ENCODE measurements around the gene CNPY4.

DNA sequence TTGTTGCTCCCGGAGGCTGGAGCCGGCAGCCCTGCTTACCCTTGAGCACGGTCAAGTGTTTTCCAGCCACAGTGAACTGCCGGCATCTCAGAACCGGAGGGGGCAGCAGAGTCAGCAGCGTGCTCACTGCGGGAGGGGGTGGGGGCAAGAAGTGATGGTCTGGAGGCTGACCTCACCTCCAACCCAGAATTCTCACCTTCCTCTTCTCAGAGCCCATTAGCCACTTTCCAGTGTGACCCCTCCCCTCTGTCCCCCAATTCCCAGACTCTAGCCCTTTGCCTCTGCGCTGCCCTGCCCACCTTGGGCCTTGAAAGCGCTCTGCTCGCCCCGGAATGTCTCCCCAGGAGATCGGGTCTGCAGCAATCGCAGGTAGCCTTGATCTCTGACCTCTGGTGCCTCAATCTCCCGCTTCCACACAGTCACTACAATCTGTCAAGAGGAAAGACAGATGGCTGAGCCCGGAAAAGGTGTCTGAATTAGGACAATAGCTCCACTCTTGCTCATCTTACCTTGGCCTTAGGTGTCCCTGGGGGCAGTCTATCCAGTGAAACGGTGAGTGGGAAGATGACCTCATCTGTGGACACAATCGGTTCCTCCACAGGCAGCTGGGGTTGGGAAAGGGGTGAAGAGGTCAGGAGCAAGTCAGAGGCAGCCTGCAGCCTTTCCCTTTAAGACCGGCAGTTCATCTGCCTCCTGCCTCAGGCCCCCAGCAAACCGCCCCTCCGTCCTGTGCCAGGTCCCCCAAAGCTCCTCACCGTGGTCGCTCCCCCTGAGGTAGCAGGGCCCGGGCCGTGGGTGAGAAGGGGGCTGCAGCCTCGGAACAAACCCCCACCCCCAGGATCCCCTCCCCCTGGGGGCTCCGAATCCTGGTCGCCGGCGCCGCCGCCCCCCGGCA is 38.1 kb downstream of the CNPY4 start:
- TF ChIP-seq, protein P1, sequence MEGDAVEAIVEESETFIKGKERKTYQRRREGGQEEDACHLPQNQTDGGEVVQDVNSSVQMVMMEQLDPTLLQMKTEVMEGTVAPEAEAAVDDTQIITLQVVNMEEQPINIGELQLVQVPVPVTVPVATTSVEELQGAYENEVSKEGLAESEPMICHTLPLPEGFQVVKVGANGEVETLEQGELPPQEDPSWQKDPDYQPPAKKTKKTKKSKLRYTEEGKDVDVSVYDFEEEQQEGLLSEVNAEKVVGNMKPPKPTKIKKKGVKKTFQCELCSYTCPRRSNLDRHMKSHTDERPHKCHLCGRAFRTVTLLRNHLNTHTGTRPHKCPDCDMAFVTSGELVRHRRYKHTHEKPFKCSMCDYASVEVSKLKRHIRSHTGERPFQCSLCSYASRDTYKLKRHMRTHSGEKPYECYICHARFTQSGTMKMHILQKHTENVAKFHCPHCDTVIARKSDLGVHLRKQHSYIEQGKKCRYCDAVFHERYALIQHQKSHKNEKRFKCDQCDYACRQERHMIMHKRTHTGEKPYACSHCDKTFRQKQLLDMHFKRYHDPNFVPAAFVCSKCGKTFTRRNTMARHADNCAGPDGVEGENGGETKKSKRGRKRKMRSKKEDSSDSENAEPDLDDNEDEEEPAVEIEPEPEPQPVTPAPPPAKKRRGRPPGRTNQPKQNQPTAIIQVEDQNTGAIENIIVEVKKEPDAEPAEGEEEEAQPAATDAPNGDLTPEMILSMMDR (IDR thresholded peaks at IDR 0.05) = no peak
- no peak for TF ChIP-seq EZH2 (IDR thresholded peaks at IDR 0.05; ENCODE audit: borderline replicate concordance, insufficient read depth, low read depth, low read length, poor library complexity, severe bottlenecking)

All from B cell (primary cell).